HUDEP-2 (cell line): ENCODE measurements around the gene A1CF.

Source experiments
- DNase-seq, 76 experiments: peaks; one replicate each; lab custom pipeline; 2025; ENCODE audit not compliant: unreplicated experiment in 76 of 76; lab: John Stamatoyannopoulos, UW

A1CF gene

GRCh38 chr10:50862719-50863118 is 22.7 kb downstream of the A1CF start:
- DNase-seq: no peak

GRCh38 chr10:50861370-50861769 is 24.1 kb downstream of the A1CF start:
- DNase-seq: no peak

- no peak for DNase-seq
Observed at GRCh38 chr10:50857579-50857978, 27.8 kb downstream of the A1CF start.

GRCh38 chr10:50855461-50855860 is 30.0 kb downstream of the A1CF start:
- DNase-seq: no peak

- DNase-seq: no peak
Observed at GRCh38 chr10:50855015-50855414, 30.4 kb downstream of the A1CF start.

- DNase-seq: no peak
Observed at GRCh38 chr10:50853557-50853956, 31.9 kb downstream of the A1CF start.

- no peak for DNase-seq
Observed at GRCh38 chr10:50851884-50852671, 33.3 kb downstream of the A1CF start.

GRCh38 chr10:50850578-50851230 is 34.7 kb downstream of the A1CF start:
- no peak for DNase-seq

- no peak for DNase-seq
Observed at GRCh38 chr10:50846753-50847152, 38.7 kb downstream of the A1CF start.

GRCh38 chr10:50837095-50837494 is 48.3 kb downstream of the A1CF start:
- DNase-seq: no peak

GRCh38 chr10:50832171-50832751 is 53.2 kb downstream of the A1CF start:
- no peak for DNase-seq

GRCh38 chr10:50830066-50830465 is 55.4 kb downstream of the A1CF start:
- DNase-seq: no peak

GRCh38 chr10:50824782-50825181 is 60.6 kb downstream of the A1CF start:
- no peak for DNase-seq

- no peak for DNase-seq
Observed at GRCh38 chr10:50823789-50824188, 61.6 kb downstream of the A1CF start.

GRCh38 chr10:50809596-50809995 is 75.8 kb downstream of the A1CF start:
- DNase-seq: no peak

GRCh38 chr10:50807851-50808776 is 77.3 kb downstream of the A1CF start:
- DNase-seq: no peak

- DNase-seq: no peak
Observed at GRCh38 chr10:50805981-50806622, 79.3 kb downstream of the A1CF start.

- DNase-seq: no peak
Observed at GRCh38 chr10:50799595-50799994, 85.8 kb downstream of the A1CF start.

- DNase-seq: no peak
Observed at GRCh38 chr10:50798297-50798696, 87.1 kb downstream of the A1CF start.

- no peak for DNase-seq
Observed at GRCh38 chr10:50796693-50797092, 88.7 kb downstream of the A1CF start.
